Fibroblast of lung (primary cell): Measurements from ENCODE around the gene TMEM183A.

Experiments
- EZH2 ChIP-seq: IDR thresholded peaks from 2 replicates; pipeline ENCODE4 v1.5.1; 2012; ENCODE audit warnings: low read length, control low read depth, mild to moderate bottlenecking; ENCODE audit errors: missing control alignments
- TF ChIP-seq, protein P1 (sequence below), 2 donors: IDR thresholded peaks in 1 of 2; conservative IDR thresholded peaks in 1 of 2; 1 replicate in 1 of 2; 2 replicates in 1 of 2; pipeline ENCODE4 v1.5.1; 2011 to 2012; ENCODE audit warnings: low read length in 2 of 2, control low read depth in 1 of 2, inconsistent platforms in 1 of 2, low read depth in 1 of 2, mild to moderate bottlenecking in 1 of 2

DNA sequence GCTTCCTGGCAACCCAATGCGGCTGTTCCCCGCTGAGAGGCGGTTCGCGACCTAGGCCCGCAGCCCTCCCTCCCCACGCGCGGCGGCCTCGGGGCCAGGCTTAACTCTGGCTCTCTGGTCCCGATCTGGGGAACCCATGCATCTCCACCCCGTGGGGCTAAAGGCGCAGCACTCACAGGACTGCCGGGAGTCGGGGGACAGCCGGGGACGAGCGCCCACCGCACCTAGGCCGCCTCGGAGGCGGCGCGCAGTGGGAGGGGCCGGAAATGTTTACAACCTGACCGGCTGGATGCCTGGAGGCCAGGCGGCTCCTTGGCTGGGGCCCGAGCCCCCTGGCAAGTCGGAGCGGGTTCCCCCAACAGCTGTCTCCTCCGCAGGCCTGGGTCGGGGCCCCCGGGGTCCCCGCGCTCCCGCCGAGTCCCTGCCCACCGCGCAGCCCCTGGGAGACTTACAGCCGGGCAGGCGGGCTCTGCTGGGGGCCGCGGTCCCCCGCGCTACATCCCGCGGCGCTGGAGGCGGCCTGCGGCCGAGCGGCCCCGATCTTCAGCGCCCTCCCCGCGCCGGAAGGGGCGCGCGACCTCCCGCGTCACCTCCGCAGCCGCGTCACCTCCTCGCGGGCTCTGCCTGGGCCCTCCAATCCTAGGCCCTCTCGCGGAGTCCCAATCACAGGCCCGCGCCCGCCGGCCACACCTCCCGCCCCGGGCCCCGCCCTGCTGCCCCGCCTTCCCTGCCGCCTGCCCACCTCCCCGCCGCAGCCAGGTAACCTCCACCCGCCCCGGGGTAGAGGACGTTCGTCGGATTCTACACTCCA, 49.2 kb upstream of the TMEM183A start, which contains the start of gene ADIPOR1:
- TF ChIP-seq, protein P1, sequence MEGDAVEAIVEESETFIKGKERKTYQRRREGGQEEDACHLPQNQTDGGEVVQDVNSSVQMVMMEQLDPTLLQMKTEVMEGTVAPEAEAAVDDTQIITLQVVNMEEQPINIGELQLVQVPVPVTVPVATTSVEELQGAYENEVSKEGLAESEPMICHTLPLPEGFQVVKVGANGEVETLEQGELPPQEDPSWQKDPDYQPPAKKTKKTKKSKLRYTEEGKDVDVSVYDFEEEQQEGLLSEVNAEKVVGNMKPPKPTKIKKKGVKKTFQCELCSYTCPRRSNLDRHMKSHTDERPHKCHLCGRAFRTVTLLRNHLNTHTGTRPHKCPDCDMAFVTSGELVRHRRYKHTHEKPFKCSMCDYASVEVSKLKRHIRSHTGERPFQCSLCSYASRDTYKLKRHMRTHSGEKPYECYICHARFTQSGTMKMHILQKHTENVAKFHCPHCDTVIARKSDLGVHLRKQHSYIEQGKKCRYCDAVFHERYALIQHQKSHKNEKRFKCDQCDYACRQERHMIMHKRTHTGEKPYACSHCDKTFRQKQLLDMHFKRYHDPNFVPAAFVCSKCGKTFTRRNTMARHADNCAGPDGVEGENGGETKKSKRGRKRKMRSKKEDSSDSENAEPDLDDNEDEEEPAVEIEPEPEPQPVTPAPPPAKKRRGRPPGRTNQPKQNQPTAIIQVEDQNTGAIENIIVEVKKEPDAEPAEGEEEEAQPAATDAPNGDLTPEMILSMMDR (conservative IDR thresholded peaks at IDR 0.05 in 1 of 2, IDR thresholded peaks at IDR 0.05 in 1 of 2; ENCODE audit: low read depth in 1 of 2, low read length in 2 of 2), result no peak
- TF ChIP-seq EZH2, result no peak
